ENCODE results near the gene ST6GAL1.

The ST6GAL1 gene

GRCh38 chr3:186938716-186939115 lies 8.4 kb downstream of the ST6GAL1 start:
- no peak for TF ChIP-seq SIN3A (IDR thresholded peaks at IDR 0.05; ENCODE audit: borderline replicate concordance, insufficient read depth, low read length)
- no peak for TF ChIP-seq REST (IDR thresholded peaks at IDR 0.05; ENCODE audit: insufficient read depth in 1 of 2, low read depth in 2 of 2, low read length in 2 of 2)
- no peak for TF ChIP-seq POLR2AphosphoS5 (IDR thresholded peaks at IDR 0.05; ENCODE audit: low read depth, low read length)
- no peak for TF ChIP-seq TAF1 (IDR thresholded peaks at IDR 0.05; ENCODE audit: borderline replicate concordance, insufficient read depth, low read length)
- no peak for TF ChIP-seq FOXP2 (optimal IDR thresholded peaks at IDR 0.05; ENCODE audit: borderline replicate concordance, extremely low read depth, extremely low read length, insufficient read depth)

- no peak for TF ChIP-seq POLR2AphosphoS5 (IDR thresholded peaks at IDR 0.05; ENCODE audit: low read depth, low read length)
- no peak for TF ChIP-seq REST (IDR thresholded peaks at IDR 0.05; ENCODE audit: insufficient read depth in 1 of 2, low read depth in 2 of 2, low read length in 2 of 2)
- no peak for TF ChIP-seq SIN3A (IDR thresholded peaks at IDR 0.05; ENCODE audit: borderline replicate concordance, insufficient read depth, low read length)
- no peak for TF ChIP-seq TAF1 (IDR thresholded peaks at IDR 0.05; ENCODE audit: borderline replicate concordance, insufficient read depth, low read length)
- no peak for TF ChIP-seq FOXP2 (optimal IDR thresholded peaks at IDR 0.05; ENCODE audit: borderline replicate concordance, extremely low read depth, extremely low read length, insufficient read depth)
Observed at GRCh38 chr3:186939536-186939935, 9.2 kb downstream of the ST6GAL1 start.

- TF ChIP-seq POLR2AphosphoS5 (IDR thresholded peaks at IDR 0.05; ENCODE audit: low read depth, low read length) (no peak), TAF1 (IDR thresholded peaks at IDR 0.05; ENCODE audit: borderline replicate concordance, insufficient read depth, low read length) (no peak), SIN3A (IDR thresholded peaks at IDR 0.05; ENCODE audit: borderline replicate concordance, insufficient read depth, low read length) (no peak), REST (IDR thresholded peaks at IDR 0.05; ENCODE audit: insufficient read depth in 1 of 2, low read depth in 2 of 2, low read length in 2 of 2) (no peak), FOXP2 (optimal IDR thresholded peaks at IDR 0.05; ENCODE audit: borderline replicate concordance, extremely low read depth, extremely low read length, insufficient read depth) (no peak)
Observed at GRCh38 chr3:186940967-186941366, 10.6 kb downstream of the ST6GAL1 start.

GRCh38 chr3:186942168-186942567 lies 11.8 kb downstream of the ST6GAL1 start:
- no peak for TF ChIP-seq FOXP2 (optimal IDR thresholded peaks at IDR 0.05; ENCODE audit: borderline replicate concordance, extremely low read depth, extremely low read length, insufficient read depth)
- no peak for TF ChIP-seq REST (IDR thresholded peaks at IDR 0.05; ENCODE audit: insufficient read depth in 1 of 2, low read depth in 2 of 2, low read length in 2 of 2)
- TF ChIP-seq SIN3A (IDR thresholded peaks at IDR 0.05; ENCODE audit: borderline replicate concordance, insufficient read depth, low read length), result no peak
- TF ChIP-seq TAF1 (IDR thresholded peaks at IDR 0.05; ENCODE audit: borderline replicate concordance, insufficient read depth, low read length), result no peak
- TF ChIP-seq POLR2AphosphoS5 (IDR thresholded peaks at IDR 0.05; ENCODE audit: low read depth, low read length), result no peak

Data from PFSK-1 (cell line).